Activated CD4-positive, CD25-positive, alpha-beta regulatory T cell treated with anti-CD3 and anti-CD28 coated beads, Interleukin-2, amount 50 U/mL, for 16 hours (primary cell): ENCODE data around the gene NOP58.
"Not testable (repeated sequence)": the region's sequence is repeated elsewhere in the genome, so short reads cannot be mapped to it uniquely, and the experiment has no call there.

Source experiments
- DNase-seq: peaks from one replicate; pipeline ENCODE4 v3.0.0-alpha.2; 2020; ENCODE audit warnings: low read depth, low spot score

Gene NOP58, protein sequence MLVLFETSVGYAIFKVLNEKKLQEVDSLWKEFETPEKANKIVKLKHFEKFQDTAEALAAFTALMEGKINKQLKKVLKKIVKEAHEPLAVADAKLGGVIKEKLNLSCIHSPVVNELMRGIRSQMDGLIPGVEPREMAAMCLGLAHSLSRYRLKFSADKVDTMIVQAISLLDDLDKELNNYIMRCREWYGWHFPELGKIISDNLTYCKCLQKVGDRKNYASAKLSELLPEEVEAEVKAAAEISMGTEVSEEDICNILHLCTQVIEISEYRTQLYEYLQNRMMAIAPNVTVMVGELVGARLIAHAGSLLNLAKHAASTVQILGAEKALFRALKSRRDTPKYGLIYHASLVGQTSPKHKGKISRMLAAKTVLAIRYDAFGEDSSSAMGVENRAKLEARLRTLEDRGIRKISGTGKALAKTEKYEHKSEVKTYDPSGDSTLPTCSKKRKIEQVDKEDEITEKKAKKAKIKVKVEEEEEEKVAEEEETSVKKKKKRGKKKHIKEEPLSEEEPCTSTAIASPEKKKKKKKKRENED

DNA sequence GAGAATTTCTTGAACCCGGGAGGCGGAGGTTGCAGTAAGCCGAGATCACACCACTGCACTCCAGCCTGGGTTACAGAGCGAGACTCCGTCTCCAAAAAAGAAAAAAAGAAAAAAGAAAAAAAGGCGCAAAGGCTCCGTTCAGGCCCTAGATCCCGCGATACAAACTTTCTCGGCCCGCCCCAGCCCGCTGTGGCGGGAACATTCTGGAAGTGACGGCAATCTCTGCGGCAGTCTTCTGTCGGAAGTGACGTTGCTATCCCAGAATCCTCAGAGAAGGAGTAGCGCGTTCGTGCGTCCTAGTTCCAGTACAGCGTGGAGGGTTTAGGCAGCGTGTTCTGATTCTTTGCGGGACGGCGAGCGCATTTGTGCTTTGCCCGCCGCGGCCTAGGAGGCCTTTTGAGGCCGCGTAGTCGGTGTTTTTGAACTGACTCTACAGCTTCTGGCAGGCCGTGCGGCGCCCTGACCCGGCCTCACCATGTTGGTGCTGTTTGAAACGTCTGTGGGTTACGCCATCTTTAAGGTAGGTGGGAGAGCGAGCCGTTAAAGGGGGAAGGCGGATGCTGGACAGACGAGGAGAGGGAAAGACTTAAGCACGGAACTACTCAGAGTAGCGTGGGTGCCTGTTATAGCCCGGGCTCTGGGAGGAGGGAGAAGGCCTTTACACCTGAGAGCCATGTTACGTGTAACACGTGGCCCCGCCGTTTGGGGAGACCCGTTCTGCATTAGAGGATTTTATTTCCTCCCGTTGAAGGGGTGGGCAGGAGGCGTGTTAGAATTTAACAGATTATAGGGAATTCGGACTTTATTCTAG is at the start of gene NOP58:
NOP58 (plus strand) TSS at position 297 of the 811 bp plus-strand sequence; CDS start at position 476, 179 bp downstream.
- DNase-seq, result peak; percentile 87

- DNase-seq, result no peak
Observed at GRCh38 chr2:202221873-202222272, 43.7 kb upstream of the NOP58 start.

- no peak for DNase-seq
Observed at GRCh38 chr2:202237787-202238233, 27.8 kb upstream of the NOP58 start.

- DNase-seq, result peak; percentile 93
Observed at GRCh38 chr2:202238234-202239197, 27.0 kb upstream of the NOP58 start, which contains the start of gene SUMO1. SUMO1 (minus strand) TSS chr2:202238597; CDS start chr2:202238451, 146 bp downstream.

DNA sequence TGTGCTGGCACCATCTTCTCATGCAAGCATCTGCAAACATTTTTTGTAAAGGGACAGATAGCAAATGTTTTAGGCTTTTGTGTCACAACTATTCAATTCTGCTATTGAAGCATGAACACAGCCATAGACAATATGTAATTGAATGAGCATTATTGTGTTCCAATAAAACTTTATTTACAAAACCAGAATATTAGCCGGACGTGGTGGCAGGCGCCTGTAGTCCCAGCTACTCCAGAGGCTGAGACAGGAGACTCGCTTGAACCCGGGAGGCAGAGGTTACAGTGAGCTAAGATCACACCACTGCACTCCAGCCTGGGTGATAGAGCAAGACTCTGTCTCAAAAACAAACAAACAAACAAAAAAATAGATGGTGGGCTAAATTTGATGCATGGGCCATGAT is 17.9 kb upstream of the NOP58 start:
- not testable (repeated sequence) for DNase-seq

DNA sequence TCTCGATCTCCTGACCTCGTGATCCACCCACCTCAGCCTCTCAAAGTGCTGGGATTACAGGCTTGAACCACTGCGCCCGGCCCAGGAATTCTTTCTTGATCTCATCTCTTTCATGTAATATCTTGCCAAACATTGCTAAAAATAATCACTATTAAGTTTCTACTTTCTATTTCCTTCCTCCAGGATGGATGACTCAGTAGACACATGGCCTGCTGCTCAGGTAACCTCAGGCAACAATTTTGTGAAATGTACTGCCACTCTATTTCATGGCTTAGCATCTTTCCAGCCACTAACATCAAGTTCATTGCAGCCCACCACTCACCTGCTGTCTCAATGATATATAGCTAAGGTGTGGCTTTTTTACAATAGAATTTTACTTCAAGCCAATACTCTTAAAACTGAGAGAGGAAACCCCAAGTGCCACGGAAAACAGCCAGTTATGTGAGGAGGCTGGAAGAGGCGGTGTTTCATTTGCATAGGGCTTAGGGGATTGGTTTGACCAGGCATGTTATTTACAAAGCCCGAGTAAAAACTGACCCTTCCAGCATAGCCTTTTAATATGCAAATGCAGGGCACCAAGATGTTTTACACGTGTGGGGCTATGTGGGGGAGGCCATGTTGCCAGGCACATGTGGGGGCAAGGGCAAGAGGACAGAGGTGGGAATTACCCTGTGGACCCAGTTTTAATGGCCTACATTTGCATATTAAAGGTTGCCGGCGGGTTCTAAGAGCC is 15.9 kb upstream of the NOP58 start:
- no peak for DNase-seq

GRCh38 chr2:202251494-202251893 is 14.1 kb upstream of the NOP58 start:
- DNase-seq, result no peak

- DNase-seq, result no peak
Observed at GRCh38 chr2:202261531-202261930, 4.0 kb upstream of the NOP58 start.

DNA sequence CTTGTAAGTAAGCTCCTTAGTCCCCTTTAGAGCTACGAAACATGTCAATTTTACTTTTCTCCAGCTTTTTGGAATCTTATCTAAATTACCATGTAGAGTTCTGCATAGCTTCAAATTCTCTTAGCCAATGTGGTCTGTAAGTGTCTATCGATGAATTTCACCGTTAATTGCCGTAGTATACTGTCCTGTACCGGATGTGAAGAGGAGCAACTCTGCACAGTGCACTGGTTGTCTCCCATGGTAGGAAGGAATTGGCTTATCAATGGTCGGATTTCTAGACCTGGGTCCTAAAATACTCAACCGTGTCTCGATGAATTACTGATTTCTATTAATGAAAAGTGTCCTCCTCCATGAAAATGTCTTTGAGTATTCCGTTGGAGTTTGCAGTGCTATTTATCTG is 1.9 kb downstream of the NOP58 start:
- no peak for DNase-seq

DNA sequence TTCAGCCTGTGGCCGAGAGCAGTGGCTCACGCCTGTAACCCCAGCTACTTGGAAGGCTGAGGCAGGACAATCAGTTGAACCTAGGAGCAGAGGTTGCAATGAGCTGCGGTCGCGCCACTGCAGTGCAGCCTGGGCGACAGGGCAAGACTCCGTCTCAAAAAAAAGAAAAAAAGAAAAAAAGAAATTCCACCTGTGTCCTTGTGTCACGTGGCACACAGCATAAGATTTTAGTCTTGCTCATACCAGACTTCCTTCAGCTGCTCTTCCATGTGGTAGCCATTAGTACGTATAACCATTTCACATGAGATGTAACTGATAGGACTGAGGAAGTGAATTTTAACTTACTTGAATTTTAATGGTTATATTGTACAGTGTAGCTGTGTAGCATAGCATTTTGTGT is 4.0 kb downstream of the NOP58 start:
- no peak for DNase-seq

DNA sequence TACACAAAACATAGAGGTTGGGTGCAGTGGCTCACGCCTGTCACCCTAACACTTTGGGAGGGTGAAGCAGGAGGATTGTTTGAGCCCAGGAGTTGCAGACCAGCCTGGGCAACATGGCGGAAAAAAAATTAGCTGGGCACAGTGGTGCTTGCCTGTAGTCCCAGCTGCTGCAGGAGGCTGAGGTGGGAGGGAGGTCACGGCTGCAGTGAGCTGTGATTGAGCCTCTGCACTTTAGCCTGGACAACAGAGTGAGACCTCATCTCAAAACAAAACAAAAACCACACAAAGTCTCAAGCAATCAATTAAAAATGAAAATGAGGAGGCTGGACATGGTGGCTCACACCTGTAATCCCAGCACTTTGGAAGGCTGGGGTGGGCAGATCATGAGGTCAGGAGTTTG is 4.9 kb downstream of the NOP58 start:
- DNase-seq, result no peak

GRCh38 chr2:202276078-202276720 is 10.6 kb downstream of the NOP58 start:
- not testable (repeated sequence) for DNase-seq

DNA sequence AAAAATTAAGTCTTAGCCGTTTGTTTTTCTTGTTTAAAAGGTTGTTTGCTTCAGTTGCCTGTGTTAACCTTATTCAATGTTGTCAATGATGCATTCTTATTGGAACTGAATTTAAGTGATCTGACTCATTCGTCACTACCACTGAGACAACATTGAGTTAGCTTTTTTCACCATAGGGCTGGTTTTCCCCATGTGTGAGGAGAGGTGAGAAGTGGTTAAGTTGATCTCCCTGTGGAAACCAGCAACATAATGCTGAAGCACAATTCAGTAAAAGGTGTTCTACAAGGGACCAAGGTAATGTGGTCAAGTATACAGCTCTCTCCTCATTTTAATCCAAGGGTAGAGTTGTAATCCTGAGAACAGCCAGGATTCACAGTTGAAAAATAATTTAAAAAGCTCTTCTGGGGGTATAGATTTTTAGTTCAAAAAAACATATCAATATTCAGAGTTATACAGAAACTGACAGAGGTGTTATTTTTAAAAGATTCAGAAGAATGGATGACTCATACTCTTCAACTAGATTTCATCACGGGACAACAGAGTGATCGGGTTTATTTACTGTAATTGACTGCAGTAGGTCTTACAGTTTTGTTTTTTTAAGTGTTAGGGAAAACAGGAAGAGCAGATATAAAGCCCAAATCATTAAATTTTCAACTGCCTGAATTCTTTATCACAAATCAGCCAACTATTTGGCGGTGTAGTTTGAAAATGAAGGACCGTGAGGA is 12.6 kb downstream of the NOP58 start:
- no peak for DNase-seq

- no peak for DNase-seq
Observed at GRCh38 chr2:202278944-202279343, 13.4 kb downstream of the NOP58 start.

DNA sequence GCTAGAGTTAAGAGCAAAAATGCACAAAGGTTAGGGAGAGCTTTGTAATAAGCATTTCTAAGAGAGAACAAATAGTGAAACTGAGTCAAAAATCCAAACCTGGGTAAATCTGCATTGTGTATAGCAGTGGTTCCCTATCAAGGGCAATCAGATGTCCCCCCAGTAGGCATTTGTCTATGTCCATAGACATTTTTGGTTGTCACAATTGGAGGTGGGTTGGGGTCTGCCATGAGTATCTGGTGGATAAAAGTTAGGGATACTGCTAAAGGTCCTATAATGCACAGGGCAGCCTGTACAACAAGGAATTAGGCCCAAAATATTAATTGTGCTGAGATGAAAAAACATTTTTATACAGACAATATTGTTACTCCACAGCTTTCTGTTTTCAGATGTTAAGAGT is 21.0 kb downstream of the NOP58 start:
- no peak for DNase-seq

DNA sequence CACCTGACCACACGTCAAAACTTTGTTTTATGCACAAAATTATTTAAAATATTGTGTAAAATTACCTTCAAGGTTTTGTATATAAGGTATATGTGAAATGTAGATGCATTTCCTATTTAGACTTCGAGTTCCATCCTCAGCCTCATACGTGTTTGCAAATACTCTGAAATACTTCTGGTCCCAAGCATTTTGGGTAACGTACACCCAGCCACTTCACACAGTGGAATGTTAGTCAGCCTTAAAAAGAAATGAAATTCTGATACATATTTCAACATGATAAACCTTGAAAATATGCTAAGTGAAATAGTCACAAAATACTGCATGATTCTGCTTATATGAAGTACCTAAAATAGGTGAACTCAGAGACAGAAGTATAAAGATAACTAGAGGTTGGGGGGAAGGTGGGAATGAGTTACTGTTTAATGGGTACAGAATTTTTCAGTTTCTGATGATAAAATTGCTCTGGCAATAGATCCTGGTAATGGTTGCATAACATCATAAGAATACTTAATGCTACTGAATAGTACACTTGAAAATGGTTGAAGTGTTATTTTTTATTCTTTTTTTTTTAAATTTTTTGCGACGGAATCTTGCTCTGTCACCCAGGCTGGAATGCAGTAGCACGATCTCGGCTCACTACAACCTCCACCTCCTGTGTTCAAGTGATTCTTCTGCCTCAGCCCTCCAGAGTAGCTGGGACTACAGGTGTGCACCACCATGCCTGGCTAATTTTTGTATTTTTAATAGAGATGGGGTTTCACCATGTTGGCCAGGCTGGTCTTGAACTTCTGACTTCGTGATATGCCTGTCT is 24.0 kb downstream of the NOP58 start:
- DNase-seq, result no peak

DNA sequence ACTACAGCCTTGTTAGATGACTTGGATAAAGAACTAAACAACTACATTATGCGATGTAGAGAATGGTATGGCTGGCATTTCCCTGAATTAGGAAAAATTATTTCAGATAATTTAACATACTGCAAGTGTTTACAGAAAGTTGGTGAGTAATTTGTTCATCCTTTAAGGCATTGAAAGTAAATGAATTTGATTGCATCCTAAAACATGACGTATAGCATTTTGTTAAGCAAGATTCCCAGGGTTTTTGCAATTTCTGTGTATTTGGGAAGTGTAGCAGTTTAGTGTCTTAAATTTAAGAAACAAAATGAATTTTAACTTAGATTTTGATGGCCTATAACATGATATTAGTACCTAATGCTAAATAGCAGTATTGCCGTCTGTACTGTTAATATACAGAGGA is 24.8 kb downstream of the NOP58 start:
- DNase-seq, result no peak

DNA sequence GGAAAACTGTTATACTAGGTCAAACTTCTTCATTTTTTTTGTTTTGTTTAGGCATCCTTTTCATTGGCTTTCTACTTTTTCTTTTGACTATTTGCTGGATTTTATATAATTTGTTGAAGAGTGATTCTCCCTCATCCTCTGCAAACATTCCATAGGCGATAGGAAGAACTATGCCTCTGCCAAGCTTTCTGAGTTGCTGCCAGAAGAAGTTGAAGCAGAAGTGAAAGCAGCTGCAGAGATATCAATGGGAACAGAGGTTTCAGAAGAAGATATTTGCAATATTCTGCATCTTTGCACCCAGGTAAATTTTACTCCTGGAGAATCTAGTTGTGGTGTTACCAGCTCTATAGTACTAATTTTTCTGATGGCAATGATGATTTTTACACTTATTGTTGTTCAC is 25.4 kb downstream of the NOP58 start:
- no peak for DNase-seq
